GM23338 (cell line): Measurements from ENCODE around the gene RAB27B. TPM values are rescaled to one million over a fixed set of nuclear protein-coding genes. Genes with fewer than 3 reads are reported as not detected.

Experiments used
- ATAC-seq: fragments of 200-7000 bp; cut with Tn5 transposase; 3 replicates; pipeline ENCODE4 v1.9.1; 2020
- DNase-seq: peaks from one replicate; pipeline ENCODE4 v3.0.0-alpha.2; 2015; ENCODE audit warnings: low spot score
- H2AFZ ChIP-seq: fragments of 200-600 bp; sonication (generic); 2 replicates; pipeline ENCODE4 v1.8.0; 2016; ENCODE audit warnings: antibody characterized with exemption, mild to moderate bottlenecking, moderate library complexity
- H3F3A ChIP-seq: fragments of 200-600 bp; sonication (generic); replicated peaks from 2 replicates; pipeline ENCODE4 v1.8.0; 2017; ENCODE audit warnings: antibody characterized with exemption, mixed run types, low read depth
- H3K27ac ChIP-seq: fragments of 200-600 bp; sonication (generic); 2 replicates; pipeline ENCODE4 v1.6.1; 2016; ENCODE audit warnings: low read depth
- H3K27me3 ChIP-seq: fragments of 200-600 bp; sonication (generic); 2 replicates; pipeline ENCODE4 v1.8.0; 2016; ENCODE audit warnings: mild to moderate bottlenecking, mixed run types, moderate library complexity; ENCODE audit not compliant: insufficient read depth
- H3K36me3 ChIP-seq: fragments of 200-600 bp; sonication (generic); 2 replicates; pipeline ENCODE4 v1.8.0; 2016; ENCODE audit warnings: mild to moderate bottlenecking; ENCODE audit not compliant: insufficient read depth
- H3K4me1 ChIP-seq: fragments of 200-600 bp; sonication (generic); 2 replicates; pipeline ENCODE4 v1.8.0; 2016; ENCODE audit warnings: mild to moderate bottlenecking, moderate library complexity; ENCODE audit not compliant: insufficient read depth
- H3K4me2 ChIP-seq: fragments of 200-600 bp; sonication (generic); 2 replicates; pipeline ENCODE4 v1.7.1; 2017; ENCODE audit warnings: mixed run types
- H3K4me3 ChIP-seq: fragments of 200-600 bp; sonication (generic); 2 replicates; pipeline ENCODE4 v1.6.1; 2016; ENCODE audit warnings: mixed run types
- H3K79me2 ChIP-seq: fragments of 200-600 bp; sonication (generic); replicated peaks from 2 replicates; pipeline ENCODE4 v1.8.0; 2017; ENCODE audit warnings: mild to moderate bottlenecking; ENCODE audit not compliant: insufficient read depth
- H3K9me2 ChIP-seq: fragments of 200-600 bp; sonication (generic); 2 replicates; pipeline ENCODE4 v1.8.0; 2017; ENCODE audit not compliant: insufficient read depth
- H4K20me1 ChIP-seq: fragments of 200-600 bp; sonication (generic); replicated peaks from 2 replicates; pipeline ENCODE4 v1.8.0; 2017; ENCODE audit warnings: mild to moderate bottlenecking; ENCODE audit not compliant: insufficient read depth
- H3K27ac Mint-ChIP-seq: 2 replicates; pipeline ENCODE4 v1.8.0; 2020; ENCODE audit warnings: inconsistent platforms, mild to moderate bottlenecking, moderate library complexity, mixed read lengths
- H3K27me3 Mint-ChIP-seq: 3 replicates; pipeline ENCODE4 v1.8.0; 2022; ENCODE audit warnings: low read depth, mild to moderate bottlenecking, moderate library complexity, mixed read lengths, inconsistent platforms; ENCODE audit not compliant: insufficient read depth, poor library complexity
- H3K36me3 Mint-ChIP-seq: 3 replicates; pipeline ENCODE4 v1.8.0; 2021; ENCODE audit warnings: low read depth, mild to moderate bottlenecking, inconsistent platforms, moderate library complexity, mixed read lengths
- H3K4me1 Mint-ChIP-seq: 3 replicates; pipeline ENCODE4 v1.8.0; 2020; ENCODE audit warnings: mild to moderate bottlenecking, inconsistent platforms, mixed read lengths
- H3K4me3 Mint-ChIP-seq: 3 replicates; pipeline ENCODE4 v1.8.0; 2021; ENCODE audit warnings: moderate library complexity, mild to moderate bottlenecking, inconsistent platforms, mixed read lengths
- H3K9me3 Mint-ChIP-seq: 3 replicates; pipeline ENCODE4 v1.8.0; 2020; ENCODE audit warnings: moderate library complexity, mild to moderate bottlenecking, inconsistent platforms, mixed read lengths
- CREB1 ChIP-seq: fragments of 250-450 bp; sonication (Bioruptor Pico); IDR thresholded peaks from 2 replicates; pipeline ENCODE4 v1.5.0; 2020; ENCODE audit warnings: low read depth, mild to moderate bottlenecking, moderate library complexity
- EZH2 ChIP-seq: fragments of 200-600 bp; sonication (generic); IDR thresholded peaks from one replicate; pipeline ENCODE4 v1.8.0; 2017; ENCODE audit warnings: antibody characterized with exemption, mild to moderate bottlenecking, low read depth; ENCODE audit not compliant: unreplicated experiment
- JUNB ChIP-seq: IDR thresholded peaks from one replicate; pipeline ENCODE4 v1.6.1; 2016; ENCODE audit warnings: antibody characterized with exemption; ENCODE audit not compliant: unreplicated experiment
- NANOG ChIP-seq: IDR thresholded peaks from 2 replicates; pipeline ENCODE4 v1.6.1; 2016; ENCODE audit warnings: antibody characterized with exemption, borderline replicate concordance
- POLR2AphosphoS5 ChIP-seq: IDR thresholded peaks from 2 replicates; pipeline ENCODE4 v1.6.1; 2016; ENCODE audit warnings: antibody characterized with exemption, low read depth
- REST ChIP-seq: IDR thresholded peaks from one replicate; pipeline ENCODE4 v1.6.1; 2018; ENCODE audit warnings: antibody characterized with exemption; ENCODE audit not compliant: unreplicated experiment
- STAT1 ChIP-seq: IDR thresholded peaks from one replicate; pipeline ENCODE4 v1.6.1; 2016; ENCODE audit warnings: antibody characterized with exemption; ENCODE audit not compliant: unreplicated experiment
- ZNF114 ChIP-seq: fragments of 250-450 bp; sonication (Bioruptor Pico); IDR thresholded peaks from 2 replicates; pipeline ENCODE4 v1.5.0; 2020; ENCODE audit warnings: mild to moderate bottlenecking, moderate library complexity
- ZNF331 ChIP-seq: fragments of 250-450 bp; sonication (Bioruptor Pico); IDR thresholded peaks from 2 replicates; pipeline ENCODE4 v1.5.0; 2020; ENCODE audit warnings: low read depth, mild to moderate bottlenecking, moderate library complexity
- polyA plus RNA-seq: library from polyadenylated mRNA; unstranded; fragments of >200 nt; fragmentation: Nextera tagmentation; extraction: Ambion mirVana; gene quantifications from 2 replicates; pipeline ENCODE4 v1.2.1, GENCODE V29; 2016
- total RNA-seq: library from RNA; depleted of rRNA; stranded (reverse); fragments of >200 nt; shearing (Covaris generic); gene quantifications from 2 replicates; pipeline ENCODE4 v1.2.3, GENCODE V29; 2014
- TF ChIP-seq, protein P1 (sequence below), 2 experiments: fragments of 200-600 bp in 1 of 2; sonication (generic) in 1 of 2; conservative IDR thresholded peaks; 2 replicates each; pipeline versions ENCODE4 v1.5.1 to v1.6.1; 2016 to 2017; ENCODE audit warnings: antibody characterized with exemption in 2 of 2, low read depth in 2 of 2, mild to moderate bottlenecking in 2 of 2, moderate library complexity in 1 of 2
- TF ChIP-seq, protein P2 (sequence below): IDR thresholded peaks from 2 replicates; pipeline ENCODE4 v1.6.1; 2016; ENCODE audit warnings: antibody characterized with exemption

The RAB27B gene
- total and polyA plus RNA-seq, 2 experiments from 2014 or later, result 0.13 to 0.56 TPM

DNA sequence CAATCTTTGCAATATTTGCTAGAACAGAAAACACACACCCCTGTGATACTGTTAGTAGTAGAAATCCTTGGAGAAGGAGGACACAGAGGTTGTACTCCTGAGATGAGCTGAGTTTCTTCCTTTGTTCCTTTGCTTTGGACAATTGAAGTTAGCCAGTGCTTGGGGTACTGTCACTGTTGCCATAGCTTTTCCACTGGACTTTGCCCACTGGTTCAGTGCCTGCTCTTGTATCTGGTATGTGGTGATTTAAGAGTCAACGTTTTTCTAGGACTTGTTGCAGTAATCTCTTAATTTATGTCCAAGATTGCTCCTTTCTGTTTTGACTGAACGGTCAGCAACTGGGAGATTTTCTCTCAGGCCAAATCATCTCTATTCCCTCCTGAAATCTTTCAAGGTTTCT, 26.1 kb upstream of the RAB27B start:
- H3K36me3 Mint-ChIP-seq, result no peaks in the 10 kb centered on the region
- Histone ChIP-seq H3K27me3 (no peaks in the 10 kb centered on the region), H3K27ac (no peak overlapping the region), H3K4me1 (no peaks in the 10 kb centered on the region), H3K79me2 (no peaks in the 10 kb centered on the region), H4K20me1 (no peaks in the 10 kb centered on the region), H3F3A (no peaks in the 10 kb centered on the region), H3K4me2 (no peak overlapping the region), H3K9me2 (peaks cover 5% of the 10 kb centered on the region; the same call in 1 of the 2 replicates), H2AFZ (no peak overlapping the region), H3K36me3 (no peaks in the 10 kb centered on the region), H3K4me3 (no peak overlapping the region)
- H3K4me3 Mint-ChIP-seq, result no peak overlapping the region
- no peak for ATAC-seq
- no peaks in the 10 kb centered on the region for H3K9me3 Mint-ChIP-seq
- H3K27ac Mint-ChIP-seq, result no peak overlapping the region
- DNase-seq, result no peak
- no peaks in the 10 kb centered on the region for H3K27me3 Mint-ChIP-seq
- no peaks in the 10 kb centered on the region for H3K4me1 Mint-ChIP-seq
- TF ChIP-seq, protein P1, sequence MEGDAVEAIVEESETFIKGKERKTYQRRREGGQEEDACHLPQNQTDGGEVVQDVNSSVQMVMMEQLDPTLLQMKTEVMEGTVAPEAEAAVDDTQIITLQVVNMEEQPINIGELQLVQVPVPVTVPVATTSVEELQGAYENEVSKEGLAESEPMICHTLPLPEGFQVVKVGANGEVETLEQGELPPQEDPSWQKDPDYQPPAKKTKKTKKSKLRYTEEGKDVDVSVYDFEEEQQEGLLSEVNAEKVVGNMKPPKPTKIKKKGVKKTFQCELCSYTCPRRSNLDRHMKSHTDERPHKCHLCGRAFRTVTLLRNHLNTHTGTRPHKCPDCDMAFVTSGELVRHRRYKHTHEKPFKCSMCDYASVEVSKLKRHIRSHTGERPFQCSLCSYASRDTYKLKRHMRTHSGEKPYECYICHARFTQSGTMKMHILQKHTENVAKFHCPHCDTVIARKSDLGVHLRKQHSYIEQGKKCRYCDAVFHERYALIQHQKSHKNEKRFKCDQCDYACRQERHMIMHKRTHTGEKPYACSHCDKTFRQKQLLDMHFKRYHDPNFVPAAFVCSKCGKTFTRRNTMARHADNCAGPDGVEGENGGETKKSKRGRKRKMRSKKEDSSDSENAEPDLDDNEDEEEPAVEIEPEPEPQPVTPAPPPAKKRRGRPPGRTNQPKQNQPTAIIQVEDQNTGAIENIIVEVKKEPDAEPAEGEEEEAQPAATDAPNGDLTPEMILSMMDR (conservative IDR thresholded peaks at IDR 0.05; ENCODE audit: low read depth in 2 of 2), result no peak
- TF ChIP-seq ZNF114 (CRISPR knock-in tag) (no peak), ZNF331 (CRISPR knock-in tag) (no peak), POLR2AphosphoS5 (no peak), STAT1 (no peak), REST (no peak), CREB1 (CRISPR knock-in tag) (no peak), JUNB (no peak), NANOG (no peak), EZH2 (no peak)
- TF ChIP-seq, protein P2, sequence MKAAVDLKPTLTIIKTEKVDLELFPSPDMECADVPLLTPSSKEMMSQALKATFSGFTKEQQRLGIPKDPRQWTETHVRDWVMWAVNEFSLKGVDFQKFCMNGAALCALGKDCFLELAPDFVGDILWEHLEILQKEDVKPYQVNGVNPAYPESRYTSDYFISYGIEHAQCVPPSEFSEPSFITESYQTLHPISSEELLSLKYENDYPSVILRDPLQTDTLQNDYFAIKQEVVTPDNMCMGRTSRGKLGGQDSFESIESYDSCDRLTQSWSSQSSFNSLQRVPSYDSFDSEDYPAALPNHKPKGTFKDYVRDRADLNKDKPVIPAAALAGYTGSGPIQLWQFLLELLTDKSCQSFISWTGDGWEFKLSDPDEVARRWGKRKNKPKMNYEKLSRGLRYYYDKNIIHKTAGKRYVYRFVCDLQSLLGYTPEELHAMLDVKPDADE, result no peak
